Measurements from ENCODE around the gene FIGN.

Gene FIGN, protein sequence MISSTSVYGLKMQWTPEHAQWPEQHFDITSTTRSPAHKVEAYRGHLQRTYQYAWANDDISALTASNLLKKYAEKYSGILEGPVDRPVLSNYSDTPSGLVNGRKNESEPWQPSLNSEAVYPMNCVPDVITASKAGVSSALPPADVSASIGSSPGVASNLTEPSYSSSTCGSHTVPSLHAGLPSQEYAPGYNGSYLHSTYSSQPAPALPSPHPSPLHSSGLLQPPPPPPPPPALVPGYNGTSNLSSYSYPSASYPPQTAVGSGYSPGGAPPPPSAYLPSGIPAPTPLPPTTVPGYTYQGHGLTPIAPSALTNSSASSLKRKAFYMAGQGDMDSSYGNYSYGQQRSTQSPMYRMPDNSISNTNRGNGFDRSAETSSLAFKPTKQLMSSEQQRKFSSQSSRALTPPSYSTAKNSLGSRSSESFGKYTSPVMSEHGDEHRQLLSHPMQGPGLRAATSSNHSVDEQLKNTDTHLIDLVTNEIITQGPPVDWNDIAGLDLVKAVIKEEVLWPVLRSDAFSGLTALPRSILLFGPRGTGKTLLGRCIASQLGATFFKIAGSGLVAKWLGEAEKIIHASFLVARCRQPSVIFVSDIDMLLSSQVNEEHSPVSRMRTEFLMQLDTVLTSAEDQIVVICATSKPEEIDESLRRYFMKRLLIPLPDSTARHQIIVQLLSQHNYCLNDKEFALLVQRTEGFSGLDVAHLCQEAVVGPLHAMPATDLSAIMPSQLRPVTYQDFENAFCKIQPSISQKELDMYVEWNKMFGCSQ

DNA sequence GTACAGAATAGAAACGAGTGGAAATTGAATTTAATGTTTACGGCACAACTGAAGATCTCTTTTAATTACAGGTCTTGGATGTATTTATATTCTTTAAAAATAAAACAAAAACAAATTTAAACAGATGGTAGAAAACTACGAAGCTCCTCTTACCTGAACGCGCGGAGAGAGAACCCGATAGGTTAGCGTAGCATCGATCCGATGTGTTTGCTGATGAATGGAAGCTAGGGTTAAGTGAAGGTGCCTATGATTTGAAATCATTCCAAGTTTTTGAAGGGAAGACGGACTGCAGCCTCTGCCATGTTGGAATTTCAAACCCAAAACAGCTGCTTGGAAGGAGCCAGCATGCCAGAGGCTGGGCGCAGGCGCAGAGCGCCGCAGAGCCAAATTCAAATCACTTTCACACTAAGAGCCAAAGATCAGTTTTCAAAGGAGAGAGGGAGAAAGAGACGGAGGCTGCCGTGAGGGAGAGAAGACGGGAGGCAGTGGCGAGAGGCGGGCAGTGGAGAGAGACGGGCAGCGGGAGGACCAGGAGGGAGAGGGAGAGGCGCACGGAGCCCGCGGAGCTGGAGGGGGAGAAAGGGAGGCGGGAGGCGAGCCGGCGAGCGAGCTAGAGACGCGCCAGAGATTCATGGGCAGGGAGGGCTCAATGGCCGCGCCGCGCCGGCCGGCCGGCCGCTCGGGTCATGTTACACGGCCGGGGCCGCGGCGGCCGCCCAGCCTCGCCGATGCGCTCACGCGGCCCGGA is at the start of gene FIGN:
Gene FIGN (minus strand): TSS at position 324 of the 748 bp plus-strand sequence. CDS start 1,081 bp downstream, outside the sequence.
- peak within 1 kb of the TSS; percentile 43 to 67 for H3K4me3 Mint-ChIP-seq
- H3K27ac Mint-ChIP-seq: no peak within 1 kb of the TSS
- H3K4me1 Mint-ChIP-seq: peaks cover 6% of the 10 kb centered on the region
- H3K9me3 Mint-ChIP-seq: peaks cover 6 to 10% of the 10 kb centered on the region in 2 donors
- DNase-seq: no peak
- ATAC-seq: peak; percentile 12
- H3K27me3 Mint-ChIP-seq: peaks cover 41% of the 10 kb centered on the region

DNA sequence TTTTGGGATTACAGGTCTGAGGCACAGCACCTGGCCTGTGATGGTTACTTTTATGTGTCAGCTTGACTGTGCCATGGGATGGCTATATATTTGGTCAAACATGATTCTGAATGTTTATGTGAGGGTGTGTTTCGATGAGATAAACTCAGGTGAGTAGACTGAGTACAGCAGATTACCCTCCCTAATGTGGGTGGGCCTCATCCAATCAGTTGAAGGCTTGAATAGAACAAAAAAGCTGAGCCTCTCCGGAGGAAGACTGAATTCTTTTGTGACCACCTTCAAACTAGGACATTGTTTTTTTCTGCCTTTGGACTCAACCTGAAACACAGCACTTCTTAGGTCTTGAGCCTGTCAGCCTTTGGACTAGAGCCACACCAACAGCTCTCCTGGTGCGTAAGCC is 49.4 kb upstream of the FIGN start:
- Mint-ChIP-seq H3K27me3 (no peaks in the 10 kb centered on the region), H3K9me3 (peaks cover 7 to 8% of the 10 kb centered on the region in 2 donors), H3K27ac (no peak overlapping the region), H3K4me1 (no peaks in the 10 kb centered on the region), H3K4me3 (no peak overlapping the region)
- DNase-seq (no peak), ATAC-seq (no peak)

DNA sequence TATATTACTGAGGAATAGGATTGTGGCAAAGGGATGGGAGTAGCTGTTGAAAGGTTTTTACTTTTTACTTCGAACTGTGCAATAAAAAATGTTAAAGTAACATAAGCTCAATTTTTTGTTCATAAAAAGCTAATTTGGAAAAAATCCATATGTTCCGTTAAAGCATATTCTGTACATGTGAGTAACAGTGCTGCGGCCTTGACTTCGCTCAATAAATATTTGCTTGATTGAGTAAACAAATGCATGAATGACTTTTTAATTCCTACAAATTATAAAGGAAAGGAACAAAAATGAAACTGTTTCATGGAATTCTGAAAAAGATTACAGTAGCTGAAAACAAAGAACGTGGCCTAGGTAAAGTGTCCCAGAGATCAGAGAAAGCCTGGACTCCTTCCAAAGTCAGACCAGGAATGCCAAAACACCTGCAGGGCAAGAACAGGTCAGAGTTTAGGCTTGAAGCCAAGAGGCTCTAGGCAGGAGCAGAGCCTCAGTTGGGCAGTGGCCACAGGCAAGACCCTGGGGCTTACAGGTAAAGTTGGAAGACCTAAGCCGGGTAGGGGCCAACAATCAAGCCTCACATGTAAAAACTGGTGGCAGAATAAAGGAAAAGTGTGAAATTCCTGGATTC is 44.3 kb upstream of the FIGN start:
- H3K4me3 Mint-ChIP-seq: no peak overlapping the region
- no peak overlapping the region for H3K27ac Mint-ChIP-seq
- no peak for ATAC-seq
- no peaks in the 10 kb centered on the region for H3K27me3 Mint-ChIP-seq
- H3K9me3 Mint-ChIP-seq: peaks cover 0 to 25% of the 10 kb centered on the region in 2 donors
- DNase-seq: no peak
- no peaks in the 10 kb centered on the region for H3K4me1 Mint-ChIP-seq

DNA sequence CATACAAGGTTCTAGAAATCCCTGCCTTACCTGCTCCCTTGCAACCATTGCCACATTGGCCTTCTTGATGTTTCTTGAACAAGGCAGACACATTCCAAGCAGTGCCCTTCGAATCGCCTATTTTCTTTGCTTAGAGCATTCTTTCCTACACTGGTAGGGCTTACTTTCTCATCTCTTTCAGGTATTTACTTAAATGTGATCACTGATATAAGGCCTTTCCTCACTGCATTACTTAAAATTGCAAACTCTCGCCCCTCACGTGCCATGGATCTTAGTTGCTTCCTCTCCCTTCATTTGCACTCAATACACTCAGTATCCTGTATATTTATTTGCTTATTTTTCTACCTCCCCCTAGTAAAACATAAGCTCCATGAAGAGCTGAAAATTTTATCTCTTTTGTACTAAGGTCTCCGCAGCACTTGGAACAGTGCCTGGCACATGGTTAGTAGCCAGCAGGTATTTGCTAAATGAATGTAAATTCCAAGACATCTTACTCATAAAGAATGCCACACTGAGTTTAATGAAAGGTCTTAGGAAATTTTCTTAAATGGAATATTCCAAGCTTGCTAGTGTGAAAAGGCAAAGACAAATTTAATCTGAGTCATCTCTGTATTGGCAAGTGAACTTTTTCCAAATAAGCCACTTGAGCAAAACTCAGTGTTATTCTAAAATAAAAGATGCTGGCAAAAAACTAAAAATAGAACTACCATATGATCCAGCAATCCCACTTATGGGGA is 42.4 kb upstream of the FIGN start:
- H3K27me3 Mint-ChIP-seq: no peaks in the 10 kb centered on the region
- peaks cover 0 to 22% of the 10 kb centered on the region in 2 donors for H3K9me3 Mint-ChIP-seq
- H3K27ac Mint-ChIP-seq: no peak overlapping the region
- ATAC-seq (no peak), DNase-seq (no peak)
- H3K4me3 Mint-ChIP-seq: no peak overlapping the region
- H3K4me1 Mint-ChIP-seq: no peaks in the 10 kb centered on the region

DNA sequence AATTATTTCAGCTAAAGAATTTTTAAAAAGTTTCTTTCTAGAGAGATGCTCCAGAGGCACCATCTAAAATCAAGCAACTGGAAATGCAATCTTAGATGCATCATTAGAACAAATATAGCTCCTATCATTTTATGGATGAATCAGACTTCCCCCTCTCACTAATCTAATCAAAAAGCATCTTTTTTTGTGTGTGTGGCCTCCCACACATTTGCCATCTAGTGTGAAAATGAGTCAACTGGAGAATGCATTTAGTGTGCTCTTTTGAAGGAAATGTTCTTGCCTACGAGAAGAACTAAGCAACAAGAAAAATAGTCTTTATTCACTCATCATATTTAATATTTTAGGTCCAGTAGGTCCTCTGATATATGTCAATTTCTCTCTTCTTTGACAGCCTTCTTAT is 39.5 kb upstream of the FIGN start:
- ATAC-seq: no peak
- H3K4me3 Mint-ChIP-seq: no peak overlapping the region
- no peaks in the 10 kb centered on the region for H3K27me3 Mint-ChIP-seq
- no peaks in the 10 kb centered on the region for H3K4me1 Mint-ChIP-seq
- no peak overlapping the region for H3K27ac Mint-ChIP-seq
- H3K9me3 Mint-ChIP-seq: peaks cover 6 to 25% of the 10 kb centered on the region in 2 donors
- no peak for DNase-seq

DNA sequence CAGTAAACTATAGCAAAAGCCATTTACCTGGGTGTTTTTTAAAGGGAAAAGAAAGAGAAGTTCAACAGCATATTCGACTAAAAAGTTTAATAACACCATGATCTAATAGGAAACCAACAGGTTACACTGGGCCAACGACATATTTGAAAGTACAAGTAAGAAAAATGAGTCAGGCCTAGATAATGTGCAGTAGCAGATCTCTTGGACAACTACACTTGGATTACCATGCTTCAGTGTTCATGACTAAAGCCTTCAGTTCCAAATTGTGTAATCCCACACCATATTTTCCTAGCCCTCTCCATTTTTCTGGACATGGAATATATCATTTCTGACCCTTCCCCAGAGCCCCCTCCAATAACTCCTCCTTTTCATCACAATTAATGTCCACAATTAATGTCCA is 39.1 kb upstream of the FIGN start:
- Mint-ChIP-seq H3K9me3 (peaks cover 6 to 25% of the 10 kb centered on the region in 2 donors), H3K27me3 (no peaks in the 10 kb centered on the region), H3K4me3 (no peak overlapping the region), H3K27ac (no peak overlapping the region), H3K4me1 (no peaks in the 10 kb centered on the region)
- DNase-seq (no peak), ATAC-seq (no peak)

DNA sequence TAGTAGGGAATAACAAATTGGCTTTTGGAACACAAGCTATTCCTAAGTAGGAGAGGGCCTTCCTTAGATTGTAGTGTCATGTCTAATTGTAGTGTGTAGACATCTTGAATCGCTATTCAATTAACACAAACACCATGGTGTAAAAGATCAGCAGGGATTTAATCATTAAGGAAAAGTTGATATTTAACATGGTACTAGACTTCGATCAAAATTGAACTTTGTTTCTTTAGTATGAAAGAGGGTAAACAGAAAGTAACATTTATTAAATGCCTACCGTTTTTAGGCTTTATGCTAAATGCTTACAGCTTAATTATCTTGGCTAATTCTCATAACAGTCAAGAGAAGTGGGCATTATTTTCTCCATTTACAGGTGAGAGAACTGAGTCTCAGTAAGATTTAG is 37.5 kb upstream of the FIGN start:
- no peak overlapping the region for H3K4me3 Mint-ChIP-seq
- ATAC-seq: no peak
- H3K27me3 Mint-ChIP-seq: no peaks in the 10 kb centered on the region

DNA sequence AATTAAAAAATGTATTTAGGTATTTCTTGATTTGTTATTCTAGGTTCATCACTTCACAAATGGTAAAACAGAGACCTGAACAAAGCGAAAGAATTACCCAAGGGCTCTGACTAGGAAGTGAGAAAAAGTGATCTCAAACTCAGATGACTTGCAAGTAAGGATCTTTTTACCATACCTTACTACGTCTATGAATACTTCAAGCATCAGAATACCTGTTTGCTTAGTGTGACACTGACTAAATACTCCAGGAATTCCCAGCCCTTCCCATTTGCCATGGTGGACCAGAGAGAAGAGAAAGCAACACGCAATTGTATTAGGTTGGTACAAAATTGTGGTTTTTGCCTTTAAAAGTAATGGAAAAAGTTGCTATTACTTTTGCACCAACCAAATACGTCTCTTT is 35.8 kb upstream of the FIGN start:
- DNase-seq (no peak), ATAC-seq (no peak)
- Mint-ChIP-seq H3K4me3 (no peak overlapping the region), H3K27me3 (no peaks in the 10 kb centered on the region), H3K27ac (no peak overlapping the region), H3K4me1 (no peaks in the 10 kb centered on the region), H3K9me3 (peaks cover 6 to 17% of the 10 kb centered on the region in 2 donors)

More for the DNA sequence above, 37.5 kb upstream of the FIGN start:
- H3K9me3 Mint-ChIP-seq: peaks cover 6 to 24% of the 10 kb centered on the region in 2 donors
- no peak overlapping the region for H3K27ac Mint-ChIP-seq
- no peaks in the 10 kb centered on the region for H3K4me1 Mint-ChIP-seq
- no peak for DNase-seq

DNA sequence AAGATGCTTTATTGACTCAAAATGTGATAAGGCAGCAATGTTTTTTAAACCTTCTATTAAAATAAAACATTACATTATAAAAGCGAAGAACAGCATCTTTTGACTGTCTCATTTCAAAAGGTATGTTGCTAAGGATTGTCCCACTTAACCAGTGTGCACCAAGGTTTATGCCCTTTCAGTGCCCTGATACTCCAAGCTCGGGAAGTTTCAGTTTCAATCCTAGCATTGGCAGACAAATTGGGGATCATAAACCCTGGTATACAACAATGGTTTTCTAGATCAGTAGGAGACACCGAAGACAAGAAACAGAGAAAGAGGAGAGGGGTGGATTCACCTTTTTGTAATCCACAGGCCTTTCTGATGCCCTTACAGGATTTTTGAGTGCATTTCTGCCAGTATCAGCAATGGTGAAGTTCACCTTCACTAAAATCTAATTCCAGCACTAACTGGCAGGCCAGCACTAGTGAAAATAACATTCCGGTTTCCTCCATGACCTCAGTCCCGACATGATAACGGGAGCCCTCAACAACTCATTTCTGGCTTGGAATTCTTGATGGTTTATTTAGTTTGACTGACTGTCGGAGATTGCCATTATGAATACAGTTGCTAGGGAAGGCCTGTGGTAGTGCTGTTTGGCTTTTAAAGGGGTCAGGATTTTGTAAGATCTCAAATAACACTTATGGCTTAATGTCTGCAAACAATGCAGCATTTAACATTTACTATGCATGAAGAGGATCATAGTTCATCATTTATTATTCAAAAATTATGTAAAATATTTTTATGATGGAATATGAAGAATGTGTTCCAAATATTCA is 33.3 kb upstream of the FIGN start:
- DNase-seq: no peak
- ATAC-seq: no peak

DNA sequence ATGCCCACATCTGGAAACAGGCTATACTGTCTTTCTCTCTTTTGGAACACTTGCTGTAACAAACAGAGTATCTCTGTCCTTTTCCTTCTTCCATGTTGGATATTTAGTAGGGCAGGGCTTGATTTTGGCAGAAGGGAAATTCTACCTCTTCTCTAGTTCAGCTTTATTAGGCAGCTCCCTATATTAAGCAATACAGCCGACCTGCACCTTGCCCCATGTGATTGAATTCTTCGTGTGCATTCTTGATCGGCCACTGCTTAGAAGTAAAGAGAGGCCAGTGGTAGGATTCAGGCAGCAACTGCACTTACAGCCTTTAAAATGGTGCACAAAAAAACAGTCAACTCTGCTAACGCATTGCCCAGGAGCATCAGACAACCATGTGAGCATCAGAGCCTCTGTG is 31.3 kb upstream of the FIGN start:
- peaks cover 3 to 5% of the 10 kb centered on the region in 2 donors for H3K9me3 Mint-ChIP-seq
- no peak overlapping the region for H3K27ac Mint-ChIP-seq
- H3K27me3 Mint-ChIP-seq: no peaks in the 10 kb centered on the region
- no peak overlapping the region for H3K4me3 Mint-ChIP-seq
- no peak for ATAC-seq
- DNase-seq: no peak
- no peaks in the 10 kb centered on the region for H3K4me1 Mint-ChIP-seq

More for the DNA sequence above, 33.3 kb upstream of the FIGN start:
- Mint-ChIP-seq H3K27ac (no peak overlapping the region), H3K9me3 (peaks cover 6 to 7% of the 10 kb centered on the region in 2 donors), H3K4me1 (no peaks in the 10 kb centered on the region), H3K4me3 (no peak overlapping the region), H3K27me3 (no peaks in the 10 kb centered on the region)

DNA sequence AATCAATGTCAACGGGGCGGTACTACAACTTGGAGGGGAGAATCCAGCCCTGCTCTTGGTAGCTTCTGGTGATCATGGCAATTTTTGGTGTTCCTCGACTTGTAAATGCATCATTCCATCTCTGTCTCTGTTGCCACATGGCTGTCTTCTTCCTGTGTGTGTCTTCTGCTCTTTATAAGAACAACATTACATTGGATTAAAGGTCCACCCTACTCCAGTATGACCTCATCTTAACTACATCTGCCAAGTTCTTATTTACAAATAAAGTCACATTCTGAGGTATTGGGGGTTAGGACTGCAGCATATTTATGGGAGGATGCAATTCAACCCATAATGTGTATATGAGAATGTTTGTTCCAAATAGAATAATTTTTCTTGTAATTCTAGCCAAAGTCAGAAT is 28.8 kb upstream of the FIGN start:
- no peaks in the 10 kb centered on the region for H3K27me3 Mint-ChIP-seq
- no peak for ATAC-seq
- H3K9me3 Mint-ChIP-seq: no peaks in the 10 kb centered on the region
- no peak overlapping the region for H3K4me3 Mint-ChIP-seq
- DNase-seq: no peak
- H3K27ac Mint-ChIP-seq: no peak overlapping the region
- H3K4me1 Mint-ChIP-seq: no peaks in the 10 kb centered on the region

DNA sequence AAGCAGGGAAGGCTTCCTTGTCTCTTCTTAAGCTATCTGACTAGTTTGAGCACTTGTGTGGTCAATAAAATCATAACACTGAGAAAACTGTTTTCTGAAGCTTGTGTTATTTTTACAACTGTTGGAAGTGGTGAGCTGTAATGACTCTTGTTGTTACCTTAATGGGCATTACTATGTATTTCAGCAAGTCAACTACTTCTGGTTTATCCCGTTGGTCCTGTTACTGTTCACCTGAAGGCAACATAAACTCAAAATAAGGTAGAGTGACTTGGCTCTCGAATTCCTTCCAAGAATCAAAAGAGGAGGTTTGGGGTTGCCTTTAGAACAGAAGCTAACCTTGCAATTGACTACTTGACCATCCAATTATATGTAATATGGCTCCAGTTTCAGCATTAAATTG is 23.2 kb upstream of the FIGN start:
- Mint-ChIP-seq H3K27me3 (no peaks in the 10 kb centered on the region), H3K9me3 (no peaks in the 10 kb centered on the region), H3K4me1 (no peaks in the 10 kb centered on the region), H3K4me3 (no peak overlapping the region), H3K27ac (no peak overlapping the region)
- no peak for ATAC-seq
- DNase-seq: no peak

DNA sequence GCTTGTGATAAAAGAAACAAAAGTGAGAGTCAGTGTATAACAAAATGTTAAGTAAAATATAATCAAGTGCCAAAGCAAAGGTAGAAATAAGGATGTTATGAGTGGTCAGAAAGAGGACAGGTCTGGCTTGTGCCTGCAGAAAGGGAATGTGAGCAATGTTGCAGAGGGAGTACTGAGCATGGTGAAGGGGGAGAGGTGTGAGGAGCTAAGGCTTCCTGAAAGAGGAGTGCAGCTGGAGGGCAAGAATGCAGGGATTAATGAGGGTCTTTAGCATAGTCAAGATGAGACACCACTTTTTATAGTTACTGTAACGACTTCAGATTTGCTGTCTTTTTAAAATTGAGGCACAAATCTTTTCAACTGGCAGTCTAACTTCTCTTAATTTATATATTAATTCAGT is 22.0 kb upstream of the FIGN start:
- ATAC-seq (no peak), DNase-seq (no peak)
- no peaks in the 10 kb centered on the region for H3K4me1 Mint-ChIP-seq
- H3K27ac Mint-ChIP-seq: no peak overlapping the region
- H3K9me3 Mint-ChIP-seq: no peaks in the 10 kb centered on the region
- no peak overlapping the region for H3K4me3 Mint-ChIP-seq
- no peaks in the 10 kb centered on the region for H3K27me3 Mint-ChIP-seq

DNA sequence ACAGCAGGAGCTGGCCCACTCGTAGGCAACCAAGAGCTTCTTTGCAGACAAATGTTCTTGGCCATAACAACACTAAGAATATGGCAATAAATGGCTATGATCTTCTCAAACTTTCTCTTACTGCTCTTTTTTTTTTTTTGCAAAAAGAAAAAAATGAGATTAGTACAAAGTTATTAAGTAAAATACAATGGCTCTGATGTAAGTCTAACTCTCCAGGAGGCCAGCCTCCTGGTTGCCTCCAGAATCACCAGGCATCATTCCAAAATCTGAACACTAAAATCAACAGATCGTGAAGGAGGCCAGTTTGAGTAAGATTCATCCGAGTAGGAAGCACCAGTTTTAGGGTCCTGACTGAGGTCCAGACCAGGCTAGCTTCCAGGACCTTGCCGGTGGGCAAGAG is 20.8 kb upstream of the FIGN start:
- Mint-ChIP-seq H3K4me1 (no peaks in the 10 kb centered on the region), H3K27me3 (no peaks in the 10 kb centered on the region), H3K9me3 (peaks cover 0 to 2% of the 10 kb centered on the region in 2 donors), H3K27ac (no peak overlapping the region), H3K4me3 (no peak overlapping the region)
- DNase-seq (no peak), ATAC-seq (no peak)
